ENCODE results near the gene CDS2.

DNA sequence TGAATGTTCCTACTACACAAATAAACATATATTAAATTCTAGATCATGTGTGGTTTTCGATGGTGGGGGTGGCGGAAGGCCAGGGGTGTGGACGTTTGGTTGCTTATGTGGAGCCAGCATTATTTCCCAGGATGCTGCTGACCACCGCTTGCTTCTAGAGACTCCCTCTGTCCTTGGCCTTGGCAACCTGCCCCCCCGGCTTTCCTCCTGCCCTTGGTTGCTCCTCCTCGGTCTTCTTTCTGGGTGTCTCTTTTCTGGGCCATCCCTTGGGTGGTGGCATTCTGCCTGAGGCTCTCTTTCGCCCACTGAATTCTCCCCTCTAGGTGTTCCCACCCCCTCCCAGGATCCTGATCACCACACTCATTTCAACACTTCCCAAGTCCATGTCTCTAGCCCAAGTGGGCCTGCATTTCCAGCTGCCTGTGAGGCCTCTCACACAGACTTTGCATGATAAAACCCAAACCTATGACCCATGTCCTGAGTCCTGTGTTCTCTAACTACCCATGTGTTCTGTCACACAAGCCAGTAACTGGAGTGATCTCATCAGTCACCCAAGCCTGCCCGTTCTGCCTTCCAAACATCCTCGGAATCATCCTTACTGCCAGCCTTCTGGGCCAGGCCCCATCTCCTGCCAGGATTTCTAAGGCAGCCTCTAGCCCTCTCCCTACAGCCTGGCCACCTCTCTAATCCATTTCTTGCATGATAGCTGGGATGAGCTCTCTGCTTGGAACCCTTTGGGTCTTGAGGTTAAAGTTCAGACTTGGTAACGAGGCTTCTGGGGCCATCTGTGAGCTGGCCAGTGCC is 71.2 kb downstream of the CDS2 start:
- TF ChIP-seq OSR1 (CRISPR knock-in tag; IDR thresholded peaks at IDR 0.05) (no peak), TCF4 (CRISPR knock-in tag; IDR thresholded peaks at IDR 0.05; ENCODE audit: borderline replicate concordance) (no peak), PPARA (CRISPR knock-in tag; IDR thresholded peaks at IDR 0.05; ENCODE audit: borderline replicate concordance) (no peak), CSDC2 (CRISPR knock-in tag; IDR thresholded peaks at IDR 0.05) (no peak), ZFP3 (CRISPR knock-in tag; IDR thresholded peaks at IDR 0.05) (no peak), ZNF70 (CRISPR knock-in tag; IDR thresholded peaks at IDR 0.05) (no peak), ZNF565 (CRISPR knock-in tag; conservative IDR thresholded peaks at IDR 0.05; ENCODE audit: low read depth) (no peak), ARNTL (CRISPR knock-in tag; IDR thresholded peaks at IDR 0.05; ENCODE audit: borderline replicate concordance, low read depth) (no peak)
- TF ChIP-seq, protein P1, sequence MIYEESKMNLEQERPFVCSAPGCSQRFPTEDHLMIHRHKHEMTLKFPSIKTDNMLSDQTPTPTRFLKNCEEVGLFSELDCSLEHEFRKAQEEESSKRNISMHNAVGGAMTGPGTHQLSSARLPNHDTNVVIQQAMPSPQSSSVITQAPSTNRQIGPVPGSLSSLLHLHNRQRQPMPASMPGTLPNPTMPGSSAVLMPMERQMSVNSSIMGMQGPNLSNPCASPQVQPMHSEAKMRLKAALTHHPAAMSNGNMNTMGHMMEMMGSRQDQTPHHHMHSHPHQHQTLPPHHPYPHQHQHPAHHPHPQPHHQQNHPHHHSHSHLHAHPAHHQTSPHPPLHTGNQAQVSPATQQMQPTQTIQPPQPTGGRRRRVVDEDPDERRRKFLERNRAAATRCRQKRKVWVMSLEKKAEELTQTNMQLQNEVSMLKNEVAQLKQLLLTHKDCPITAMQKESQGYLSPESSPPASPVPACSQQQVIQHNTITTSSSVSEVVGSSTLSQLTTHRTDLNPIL (CRISPR knock-in tag; IDR thresholded peaks at IDR 0.05; ENCODE audit: low read depth): no peak
- TF ChIP-seq, protein P2, sequence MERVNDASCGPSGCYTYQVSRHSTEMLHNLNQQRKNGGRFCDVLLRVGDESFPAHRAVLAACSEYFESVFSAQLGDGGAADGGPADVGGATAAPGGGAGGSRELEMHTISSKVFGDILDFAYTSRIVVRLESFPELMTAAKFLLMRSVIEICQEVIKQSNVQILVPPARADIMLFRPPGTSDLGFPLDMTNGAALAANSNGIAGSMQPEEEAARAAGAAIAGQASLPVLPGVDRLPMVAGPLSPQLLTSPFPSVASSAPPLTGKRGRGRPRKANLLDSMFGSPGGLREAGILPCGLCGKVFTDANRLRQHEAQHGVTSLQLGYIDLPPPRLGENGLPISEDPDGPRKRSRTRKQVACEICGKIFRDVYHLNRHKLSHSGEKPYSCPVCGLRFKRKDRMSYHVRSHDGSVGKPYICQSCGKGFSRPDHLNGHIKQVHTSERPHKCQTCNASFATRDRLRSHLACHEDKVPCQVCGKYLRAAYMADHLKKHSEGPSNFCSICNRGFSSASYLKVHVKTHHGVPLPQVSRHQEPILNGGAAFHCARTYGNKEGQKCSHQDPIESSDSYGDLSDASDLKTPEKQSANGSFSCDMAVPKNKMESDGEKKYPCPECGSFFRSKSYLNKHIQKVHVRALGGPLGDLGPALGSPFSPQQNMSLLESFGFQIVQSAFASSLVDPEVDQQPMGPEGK (CRISPR knock-in tag; IDR thresholded peaks at IDR 0.05; ENCODE audit: borderline replicate concordance): no peak

All from SK-N-SH treated with all-trans-retinoic acid at 6 μM for 48 hours (cell line).